H1 (cell line): ENCODE measurements around the gene ARF3. TPM values are rescaled to one million over a fixed set of nuclear protein-coding genes. Genes with fewer than 3 reads are reported as not detected.

Experiments used
- ASH2L ChIP-seq: fragments of 200-600, 300-600 bp; sonication (generic); IDR thresholded peaks from one replicate; pipeline ENCODE4 v1.7.1; 2017; ENCODE audit warnings: low read length
- BACH1 ChIP-seq: IDR thresholded peaks from 2 replicates; pipeline ENCODE4 v1.6.1; 2012; ENCODE audit warnings: low read length, improper control_type of control experiment
- BRCA1 ChIP-seq: IDR thresholded peaks from 2 replicates; pipeline ENCODE4 v1.6.1; 2012; ENCODE audit warnings: low read depth, low read length, improper control_type of control experiment
- CEBPB ChIP-seq: IDR thresholded peaks from 2 replicates; pipeline ENCODE4 v1.6.1; 2012; ENCODE audit warnings: low read depth, low read length
- CTBP2 ChIP-seq: IDR thresholded peaks from 2 replicates; pipeline ENCODE4 v1.7.0; 2011; ENCODE audit warnings: borderline replicate concordance, mild to moderate bottlenecking, moderate library complexity, mixed read lengths, low read length; ENCODE audit not compliant: insufficient read depth, insufficient read length
- CTCF ChIP-seq, 3 experiments: IDR thresholded peaks; 1 replicate in 2 of 3; 2 replicates in 1 of 3; pipeline versions ENCODE4 v1.5.1 to v1.6.1; 2011; ENCODE audit warnings: low read length in 3 of 3, mild to moderate bottlenecking in 3 of 3, inconsistent platforms in 2 of 3, low read depth in 1 of 3, moderate library complexity in 1 of 3; ENCODE audit not compliant: insufficient read depth in 1 of 3; ENCODE audit errors: control extremely low read depth in 1 of 3
- EGR1 ChIP-seq: IDR thresholded peaks from 2 replicates; pipeline ENCODE4 v1.6.1; 2011; ENCODE audit warnings: low read depth, low read length, borderline replicate concordance
- EZH2 ChIP-seq: fragments of 200-600 bp; sonication (generic); IDR thresholded peaks from 2 replicates; pipeline ENCODE4 v1.7.1; 2012; ENCODE audit warnings: low read depth, mild to moderate bottlenecking, moderate library complexity, low read length, inconsistent platforms; ENCODE audit not compliant: severe bottlenecking
- GTF2F1 ChIP-seq: IDR thresholded peaks from 2 replicates; pipeline ENCODE4 v1.6.1; 2012; ENCODE audit warnings: low read depth, low read length, improper control_type of control experiment, borderline replicate concordance
- JUN ChIP-seq: IDR thresholded peaks from 2 replicates; pipeline ENCODE4 v1.6.1; 2011; ENCODE audit warnings: low read depth, mild to moderate bottlenecking, improper control_type of control experiment, low read length
- MAFK ChIP-seq: IDR thresholded peaks from 2 replicates; pipeline ENCODE4 v1.6.1; 2012; ENCODE audit warnings: low read depth, mild to moderate bottlenecking, improper control_type of control experiment, low read length
- POLR2AphosphoS5 ChIP-seq: IDR thresholded peaks from 2 replicates; pipeline ENCODE4 v1.6.1; 2011; ENCODE audit warnings: low read depth, low read length
- RAD21 ChIP-seq, 2 experiments: IDR thresholded peaks in 1 of 2; conservative IDR thresholded peaks in 1 of 2; 2 replicates each; pipeline ENCODE4 v1.6.1; 2011; ENCODE audit warnings: low read depth in 2 of 2, low read length in 2 of 2, improper control_type of control experiment in 1 of 2, inconsistent platforms in 1 of 2, mild to moderate bottlenecking in 1 of 2, moderate library complexity in 1 of 2
- RFX5 ChIP-seq: IDR thresholded peaks from 2 replicates; pipeline ENCODE4 v1.6.1; 2011; ENCODE audit warnings: low read depth, low read length, improper control_type of control experiment, borderline replicate concordance
- SP1 ChIP-seq: IDR thresholded peaks from 2 replicates; pipeline ENCODE4 v1.6.1; 2011; ENCODE audit warnings: low read depth, low read length
- SP4 ChIP-seq: IDR thresholded peaks from 2 replicates; pipeline ENCODE4 v1.6.1; 2012; ENCODE audit warnings: low read length, inconsistent platforms
- TEAD4 ChIP-seq: IDR thresholded peaks from 2 replicates; pipeline ENCODE4 v1.6.1; 2012; ENCODE audit warnings: low read depth, low read length, inconsistent platforms, mixed read lengths
- USF2 ChIP-seq: IDR thresholded peaks from 2 replicates; pipeline ENCODE4 v1.6.1; 2011; ENCODE audit warnings: low read length, improper control_type of control experiment
- YY1 ChIP-seq: IDR thresholded peaks from 2 replicates; pipeline ENCODE4 v1.6.1; 2011; ENCODE audit warnings: low read depth, mild to moderate bottlenecking, low read length
- ZNF274 ChIP-seq: IDR thresholded peaks from 2 replicates; pipeline ENCODE4 v1.7.0; 2012; ENCODE audit warnings: low read length, borderline replicate concordance; ENCODE audit errors: extremely low read depth
- polyA plus RNA-seq, 7 experiments: library from polyadenylated mRNA; depleted of rRNA in 3 of 7; stranded (reverse) in 5 of 7; unstranded in 2 of 7; fragments of >200 nt in 5 of 7; fragments of 200-250 nt in 2 of 7; gene quantifications; 1 replicate in 5 of 7; 2 replicates in 1 of 7; 4 replicates in 1 of 7; pipeline versions ENCODE4 v1.2.1 to v1.2.3, GENCODE V29; 2011 to 2013; ENCODE audit warnings: missing spikeins in 2 of 7, mixed read lengths in 2 of 7
- total RNA-seq: library from RNA; stranded (reverse); fragmentation: NEBNext Ultra II Directional; extraction: Animal tissue kit (Norgen Biotek cat#: 25700); gene quantifications from 2 replicates; pipeline ENCODE4 v1.2.1, GENCODE V29; 2021
- TF ChIP-seq, protein P1 (sequence below): IDR thresholded peaks from 2 replicates; pipeline ENCODE4 v1.6.1; 2011; ENCODE audit warnings: low read depth, mild to moderate bottlenecking, low read length; ENCODE audit not compliant: insufficient read depth

The ARF3 gene
- total and polyA plus RNA-seq, 2 of the 8 experiments (the other 6 are each of a cell fraction or from before 2014, with no cell fraction given), result 231 to 250 TPM

- TF ChIP-seq TEAD4 (no peak), JUN (no peak), SP1 (no peak), USF2 (no peak), CEBPB (no peak), CTBP2 (no peak), BACH1 (no peak), GTF2F1 (0 out of 2 replicates have a peak, but pooled peaks have one; percentile 21), POLR2AphosphoS5 (peak; percentile 92), ASH2L (no peak), SP4 (no peak), CTCF (IDR thresholded peaks at IDR 0.05; ENCODE audit: control extremely low read depth in 1 of 3, insufficient read depth in 1 of 3, low read depth in 1 of 3, low read length in 3 of 3) (no peak), BRCA1 (no peak), EGR1 (no peak), RAD21 (IDR thresholded peaks at IDR 0.05 in 1 of 2, conservative IDR thresholded peaks at IDR 0.05 in 1 of 2; ENCODE audit: low read depth in 2 of 2, low read length in 2 of 2) (no peak), ZNF274 (no peak), RFX5 (no peak), YY1 (no peak), EZH2 (no peak), MAFK (no peak)
- TF ChIP-seq, protein P1, sequence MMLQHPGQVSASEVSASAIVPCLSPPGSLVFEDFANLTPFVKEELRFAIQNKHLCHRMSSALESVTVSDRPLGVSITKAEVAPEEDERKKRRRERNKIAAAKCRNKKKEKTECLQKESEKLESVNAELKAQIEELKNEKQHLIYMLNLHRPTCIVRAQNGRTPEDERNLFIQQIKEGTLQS, result no peak
These were observed 31.8 kb downstream of the ARF3 start, which contains the start of gene FKBP11 (continued) for GRCh38 chr12:48925304-48926011.
